GM12878 (cell line): ENCODE results near the gene CD244. TPM values are rescaled to one million over a fixed set of nuclear protein-coding genes. Genes with fewer than 3 reads are reported as not detected.

Source experiments
- BCL11A ChIP-seq: IDR thresholded peaks from 2 replicates; pipeline ENCODE4 v1.6.1; 2011; ENCODE audit warnings: low read depth, low read length
- BHLHE40 ChIP-seq, 2 experiments: fragments of 450-650 bp in 1 of 2; IDR thresholded peaks; 2 replicates each; pipeline ENCODE4 v1.6.1; 2011 to 2017; ENCODE audit warnings: low read depth in 2 of 2, borderline replicate concordance in 1 of 2, improper control_type of control experiment in 1 of 2, low read length in 1 of 2, mild to moderate bottlenecking in 1 of 2
- CHD2 ChIP-seq: IDR thresholded peaks from 2 replicates; pipeline ENCODE4 v1.6.1; 2011; ENCODE audit warnings: low read depth, low read length, improper control_type of control experiment, borderline replicate concordance
- CTCF ChIP-seq, 3 experiments: IDR thresholded peaks in 2 of 3; conservative IDR thresholded peaks in 1 of 3; 2 replicates each; pipeline ENCODE4 v1.5.1; 2011; ENCODE audit warnings: low read depth in 3 of 3, low read length in 3 of 3, mild to moderate bottlenecking in 3 of 3, control low read depth in 2 of 3, moderate library complexity in 2 of 3, inconsistent platforms in 1 of 3, mixed read lengths in 1 of 3; ENCODE audit not compliant: control insufficient read depth in 2 of 3, insufficient read depth in 1 of 3; ENCODE audit errors: extremely low read depth in 1 of 3
- E2F8 ChIP-seq: fragments of 450-650 bp; IDR thresholded peaks from 2 replicates; pipeline ENCODE4 v1.6.1; 2018; ENCODE audit warnings: mild to moderate bottlenecking, low read depth, moderate library complexity; ENCODE audit not compliant: partially characterized antibody
- GABPA ChIP-seq: IDR thresholded peaks from 2 replicates; pipeline ENCODE4 v1.6.1; 2014; ENCODE audit warnings: antibody characterized with exemption, low read depth, mild to moderate bottlenecking, inconsistent platforms
- NBN ChIP-seq: fragments of 450-650 bp; IDR thresholded peaks from 2 replicates; pipeline ENCODE4 v1.6.1; 2016
- PAX8 ChIP-seq: fragments of 450-650 bp; IDR thresholded peaks from 2 replicates; pipeline ENCODE4 v1.6.1; 2017; ENCODE audit warnings: mild to moderate bottlenecking, moderate library complexity
- RELA ChIP-seq: fragments of 450-650 bp; IDR thresholded peaks from 2 replicates; pipeline ENCODE4 v1.8.0; 2014; ENCODE audit warnings: borderline replicate concordance; ENCODE audit not compliant: partially characterized antibody
- SMAD1 ChIP-seq: fragments of 450-650 bp; IDR thresholded peaks from 2 replicates; pipeline ENCODE4 v1.6.1; 2018; ENCODE audit warnings: mild to moderate bottlenecking, low read depth; ENCODE audit not compliant: partially characterized antibody
- SP1 ChIP-seq: IDR thresholded peaks from one replicate; pipeline ENCODE4 v1.6.1; 2011; ENCODE audit warnings: low read depth, low read length
- SREBF1 ChIP-seq: IDR thresholded peaks from 2 replicates; pipeline ENCODE4 v1.6.1; 2012; ENCODE audit warnings: mild to moderate bottlenecking, low read length
- SREBF2 ChIP-seq: IDR thresholded peaks from 2 replicates; pipeline ENCODE4 v1.6.1; 2012; ENCODE audit warnings: mild to moderate bottlenecking, low read length
- STAT3 ChIP-seq: IDR thresholded peaks from 2 replicates; pipeline ENCODE4 v1.6.1; 2011; ENCODE audit warnings: low read depth, low read length, improper control_type of control experiment
- TCF12 ChIP-seq: IDR thresholded peaks from 2 replicates; pipeline ENCODE4 v1.6.1; 2011; ENCODE audit warnings: low read depth, mild to moderate bottlenecking, low read length
- YY1 ChIP-seq: IDR thresholded peaks from 2 replicates; pipeline ENCODE4 v1.6.1; 2011; ENCODE audit warnings: low read depth, mild to moderate bottlenecking, low read length
- ZNF207 ChIP-seq: fragments of 450-650 bp; IDR thresholded peaks from 2 replicates; pipeline ENCODE4 v1.6.1; 2014; ENCODE audit warnings: antibody characterized with exemption, mild to moderate bottlenecking, borderline replicate concordance
- polyA plus RNA-seq, 11 experiments: library from polyadenylated mRNA; depleted of rRNA in 4 of 11; unstranded in 6 of 11; stranded (reverse) in 5 of 11; fragments of >200 nt; fragmentation: Nextera tagmentation in 4 of 11; fragmentation: Illumina TruSeq in 1 of 11; extraction: Ambion mirVana in 4 of 11; extraction: Trizol in 1 of 11; gene quantifications; 1 replicate in 1 of 11; 2 replicates in 10 of 11; pipeline versions ENCODE4 v1.2.1 to v1.2.3, GENCODE V29; 2011 to 2016; ENCODE audit warnings: inconsistent platforms in 2 of 11, missing spikeins in 2 of 11, low read depth in 1 of 11
- total RNA-seq, 4 experiments: library from RNA; depleted of rRNA in 3 of 4; stranded (reverse); fragments of >200 nt in 3 of 4; fragmentation: Illumina TruSeq in 1 of 4; extraction: Trizol in 1 of 4; gene quantifications; 2 replicates each; pipeline versions ENCODE4 v1.2.1 to v1.2.3, GENCODE V29; 2013 to 2021
- TF ChIP-seq, protein P1 (sequence below): fragments of 450-650 bp; IDR thresholded peaks from 2 replicates; pipeline ENCODE4 v1.6.1; 2017; ENCODE audit warnings: mild to moderate bottlenecking, moderate library complexity
- TF ChIP-seq, protein P2 (sequence below): fragments of 450-650 bp; IDR thresholded peaks from 2 replicates; pipeline ENCODE4 v1.6.1; 2017; ENCODE audit warnings: low read depth, mild to moderate bottlenecking, moderate library complexity

CD244 gene
- total and polyA plus RNA-seq, 10 of the 15 experiments (the other 5 are each of a cell fraction or from before 2014, with no cell fraction given) = 0.24 to 13.6 (median 0.73) TPM

DNA sequence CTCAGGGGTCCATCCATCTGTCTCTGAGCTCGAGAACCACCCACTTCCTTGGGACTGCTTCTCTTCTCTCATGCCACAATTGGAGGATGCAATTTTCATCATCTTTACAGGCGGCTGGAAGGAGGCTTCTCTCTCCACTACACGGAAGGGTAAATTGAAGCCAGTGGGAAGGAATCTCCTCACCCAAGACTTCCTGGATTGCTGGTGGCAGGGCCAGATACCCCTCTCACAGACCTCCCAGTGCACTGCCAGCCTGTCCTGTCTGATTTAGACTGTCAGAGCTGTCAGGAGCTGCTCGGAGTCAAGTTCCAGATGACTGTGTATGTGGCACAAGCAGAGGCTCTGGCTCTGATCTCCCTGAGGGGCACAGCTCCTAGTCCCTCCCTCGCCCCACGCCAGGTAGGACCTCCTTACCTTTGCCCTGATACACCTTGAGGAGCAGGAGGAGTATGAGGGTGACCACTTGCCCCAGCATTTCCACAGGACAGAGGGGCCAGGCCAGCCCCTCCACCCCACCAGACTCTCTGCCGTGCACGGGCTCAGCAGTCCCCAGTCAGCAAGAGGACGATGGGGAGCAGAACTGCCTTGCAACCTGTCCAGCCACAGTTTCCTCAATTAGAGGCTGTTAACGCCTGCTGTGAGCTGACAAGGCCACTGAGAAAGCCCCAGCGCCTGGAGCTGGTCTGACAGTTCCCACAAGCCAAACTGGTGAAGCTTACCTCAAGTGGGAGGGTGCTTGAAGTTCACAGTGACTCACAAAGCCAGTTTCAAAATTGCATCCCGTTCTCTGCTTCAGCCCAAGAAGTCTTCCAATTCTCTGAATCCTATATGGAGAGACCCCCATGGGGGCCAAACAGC is at the start of gene CD244 (continued):
- no peak for TF ChIP-seq CTCF (IDR thresholded peaks at IDR 0.05 in 2 of 3, conservative IDR thresholded peaks at IDR 0.05 in 1 of 3; ENCODE audit: control insufficient read depth in 2 of 3, extremely low read depth in 1 of 3, insufficient read depth in 1 of 3, low read depth in 3 of 3, low read length in 3 of 3)
- TF ChIP-seq, protein P1, sequence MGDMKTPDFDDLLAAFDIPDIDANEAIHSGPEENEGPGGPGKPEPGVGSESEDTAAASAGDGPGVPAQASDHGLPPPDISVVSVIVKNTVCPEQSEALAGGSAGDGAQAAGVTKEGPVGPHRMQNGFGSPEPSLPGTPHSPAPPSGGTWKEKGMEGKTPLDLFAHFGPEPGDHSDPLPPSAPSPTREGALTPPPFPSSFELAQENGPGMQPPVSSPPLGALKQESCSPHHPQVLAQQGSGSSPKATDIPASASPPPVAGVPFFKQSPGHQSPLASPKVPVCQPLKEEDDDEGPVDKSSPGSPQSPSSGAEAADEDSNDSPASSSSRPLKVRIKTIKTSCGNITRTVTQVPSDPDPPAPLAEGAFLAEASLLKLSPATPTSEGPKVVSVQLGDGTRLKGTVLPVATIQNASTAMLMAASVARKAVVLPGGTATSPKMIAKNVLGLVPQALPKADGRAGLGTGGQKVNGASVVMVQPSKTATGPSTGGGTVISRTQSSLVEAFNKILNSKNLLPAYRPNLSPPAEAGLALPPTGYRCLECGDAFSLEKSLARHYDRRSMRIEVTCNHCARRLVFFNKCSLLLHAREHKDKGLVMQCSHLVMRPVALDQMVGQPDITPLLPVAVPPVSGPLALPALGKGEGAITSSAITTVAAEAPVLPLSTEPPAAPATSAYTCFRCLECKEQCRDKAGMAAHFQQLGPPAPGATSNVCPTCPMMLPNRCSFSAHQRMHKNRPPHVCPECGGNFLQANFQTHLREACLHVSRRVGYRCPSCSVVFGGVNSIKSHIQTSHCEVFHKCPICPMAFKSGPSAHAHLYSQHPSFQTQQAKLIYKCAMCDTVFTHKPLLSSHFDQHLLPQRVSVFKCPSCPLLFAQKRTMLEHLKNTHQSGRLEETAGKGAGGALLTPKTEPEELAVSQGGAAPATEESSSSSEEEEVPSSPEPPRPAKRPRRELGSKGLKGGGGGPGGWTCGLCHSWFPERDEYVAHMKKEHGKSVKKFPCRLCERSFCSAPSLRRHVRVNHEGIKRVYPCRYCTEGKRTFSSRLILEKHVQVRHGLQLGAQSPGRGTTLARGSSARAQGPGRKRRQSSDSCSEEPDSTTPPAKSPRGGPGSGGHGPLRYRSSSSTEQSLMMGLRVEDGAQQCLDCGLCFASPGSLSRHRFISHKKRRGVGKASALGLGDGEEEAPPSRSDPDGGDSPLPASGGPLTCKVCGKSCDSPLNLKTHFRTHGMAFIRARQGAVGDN = peak; percentile 70
- no peak for TF ChIP-seq E2F8
- TF ChIP-seq TCF12 = peak; percentile 65; the same call in 1 of the 2 replicates
- TF ChIP-seq GABPA = no peak
- no peak for TF ChIP-seq YY1
- TF ChIP-seq RELA = peak; percentile 74
- peak; percentile 72; the same call in 1 of the 2 replicates for TF ChIP-seq NBN
- TF ChIP-seq PAX8 = no peak
- 0 out of 2 replicates have a peak, but pooled peaks have one; percentile 16 for TF ChIP-seq ZNF207
- TF ChIP-seq SREBF1 = peak; percentile 18; the same call in 1 of the 2 replicates
- no peak for TF ChIP-seq STAT3
- no peak for TF ChIP-seq SREBF2
- peak; percentile 50; the same call in 1 of the 2 replicates for TF ChIP-seq BCL11A
- TF ChIP-seq, protein P2, sequence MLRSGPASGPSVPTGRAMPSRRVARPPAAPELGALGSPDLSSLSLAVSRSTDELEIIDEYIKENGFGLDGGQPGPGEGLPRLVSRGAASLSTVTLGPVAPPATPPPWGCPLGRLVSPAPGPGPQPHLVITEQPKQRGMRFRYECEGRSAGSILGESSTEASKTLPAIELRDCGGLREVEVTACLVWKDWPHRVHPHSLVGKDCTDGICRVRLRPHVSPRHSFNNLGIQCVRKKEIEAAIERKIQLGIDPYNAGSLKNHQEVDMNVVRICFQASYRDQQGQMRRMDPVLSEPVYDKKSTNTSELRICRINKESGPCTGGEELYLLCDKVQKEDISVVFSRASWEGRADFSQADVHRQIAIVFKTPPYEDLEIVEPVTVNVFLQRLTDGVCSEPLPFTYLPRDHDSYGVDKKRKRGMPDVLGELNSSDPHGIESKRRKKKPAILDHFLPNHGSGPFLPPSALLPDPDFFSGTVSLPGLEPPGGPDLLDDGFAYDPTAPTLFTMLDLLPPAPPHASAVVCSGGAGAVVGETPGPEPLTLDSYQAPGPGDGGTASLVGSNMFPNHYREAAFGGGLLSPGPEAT = peak; percentile 64
- TF ChIP-seq SP1 = no peak
- TF ChIP-seq BHLHE40 (IDR thresholded peaks at IDR 0.05; ENCODE audit: borderline replicate concordance in 1 of 2, low read depth in 2 of 2, low read length in 1 of 2) = peak; percentile 48 to 75; a peak in 3 of 4 replicates
- TF ChIP-seq SMAD1 = peak; percentile 29
- peak; percentile 42; the same call in 1 of the 2 replicates for TF ChIP-seq CHD2
